DMS153 treated with DMSO at 0.1 percent for 48 hours (cell line): ENCODE measurements around the gene GABRG3.
A peak's percentile ranks its signal among the peaks of the same experiment; 100 is the strongest.
"Not testable (repeated sequence)": the region's sequence is repeated elsewhere in the genome, so short reads cannot be mapped to it uniquely, and the experiment has no call there.

ENCODE experiments used
- DNase-seq: peaks from one replicate; lab custom pipeline; 2025; ENCODE audit not compliant: unreplicated experiment; lab: John Stamatoyannopoulos, UW

GABRG3 gene

DNA sequence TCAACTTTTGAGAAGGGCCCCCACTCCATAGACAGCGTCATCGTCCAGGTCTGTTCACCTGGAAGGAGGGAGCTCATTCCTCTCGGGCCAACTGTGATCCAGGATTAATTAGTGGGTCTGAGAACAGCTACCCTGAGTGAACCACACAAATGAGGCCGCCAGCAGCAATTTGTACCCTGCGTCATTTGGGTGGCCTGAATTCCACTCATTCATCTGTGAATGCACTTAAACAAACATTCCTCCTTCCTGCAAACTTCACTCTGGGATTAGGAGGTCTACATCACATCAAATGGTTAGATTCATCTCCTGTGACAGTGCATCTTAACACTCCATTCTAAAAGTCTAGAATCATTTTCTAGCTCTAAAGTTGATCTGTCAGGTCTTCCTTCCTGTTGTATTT is 201.8 kb downstream of the GABRG3 start:
- no peak for DNase-seq

DNA sequence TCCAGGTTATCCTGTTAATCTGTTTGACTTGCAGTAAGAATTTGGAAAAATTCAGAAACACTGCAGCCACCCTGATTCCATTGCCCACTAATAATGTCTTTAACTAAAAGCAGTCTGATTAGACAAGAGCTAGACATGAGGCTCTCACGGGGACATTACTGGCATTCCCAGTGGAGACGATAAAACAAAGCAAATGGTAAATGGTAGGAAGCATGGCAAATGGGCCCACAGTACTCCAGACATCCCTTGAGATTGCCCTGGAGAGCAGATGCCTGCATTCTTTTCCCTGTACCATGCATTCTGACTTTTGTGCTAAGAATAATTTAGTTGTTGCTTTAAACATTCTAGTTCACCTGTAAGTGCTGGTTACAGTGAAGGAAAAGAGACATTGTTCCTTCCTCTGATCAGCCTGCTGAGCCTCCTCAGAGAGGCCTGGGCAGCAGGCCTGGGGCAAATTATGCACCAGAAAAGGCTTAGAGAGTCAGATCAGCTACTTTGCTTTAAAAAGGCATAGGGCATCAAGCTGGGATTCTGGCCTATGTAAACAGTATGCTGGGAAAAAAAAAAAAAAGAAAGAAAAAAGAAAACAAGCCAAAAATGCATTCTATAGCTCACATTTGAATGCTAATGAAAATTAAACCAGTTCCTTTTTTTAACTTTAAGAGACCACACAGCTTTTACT is 204.6 kb downstream of the GABRG3 start:
- no peak for DNase-seq

DNA sequence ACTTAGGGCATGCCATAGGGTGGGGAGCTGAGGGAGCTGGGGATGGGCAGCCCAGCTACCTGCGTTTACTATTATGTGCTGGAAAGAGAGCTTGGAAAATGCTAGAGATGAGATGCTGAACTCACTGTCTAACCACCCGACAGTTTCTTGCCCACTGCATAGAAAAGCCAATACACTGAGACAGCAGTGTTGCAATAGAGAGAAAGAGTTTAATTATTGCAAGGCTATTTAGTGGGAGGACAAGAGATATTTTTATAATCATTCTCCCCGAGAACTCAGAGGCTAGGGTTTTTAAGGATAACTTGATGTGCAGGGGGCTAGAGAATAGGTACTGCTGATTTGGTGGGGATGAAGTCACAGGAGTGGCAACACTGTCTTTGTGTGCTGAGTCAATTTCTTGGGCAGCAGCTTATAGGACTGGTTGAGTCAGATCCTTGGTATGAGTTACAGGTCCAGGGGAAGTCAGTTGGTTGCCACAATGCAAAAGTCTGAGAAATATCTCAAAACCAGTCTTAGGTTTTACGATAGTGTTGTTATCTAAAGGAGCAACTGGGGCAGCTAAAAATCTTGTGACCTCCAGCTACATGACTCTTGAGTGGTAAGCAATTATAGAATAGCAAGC is 205.9 kb downstream of the GABRG3 start:
- DNase-seq = no peak

DNA sequence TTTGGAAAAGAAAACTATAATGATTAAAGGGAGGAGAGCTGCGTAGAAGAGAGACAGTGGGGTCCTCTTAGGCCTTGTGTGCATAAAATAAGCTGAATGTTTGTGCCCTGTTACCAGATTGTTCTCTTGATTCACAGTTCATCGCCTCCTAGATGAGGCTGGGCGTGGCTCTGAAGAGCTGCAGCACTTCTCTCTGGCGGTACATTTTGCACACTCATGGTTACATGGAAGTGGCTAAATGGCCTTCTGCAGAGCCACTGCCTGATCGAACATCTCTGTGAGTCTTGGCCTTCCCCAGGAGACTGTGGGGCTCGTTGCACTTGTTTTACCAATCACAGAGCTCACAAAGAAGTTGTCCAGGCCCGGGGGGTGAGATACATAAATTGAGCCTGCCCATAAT is 208.8 kb downstream of the GABRG3 start:
- DNase-seq = no peak

DNA sequence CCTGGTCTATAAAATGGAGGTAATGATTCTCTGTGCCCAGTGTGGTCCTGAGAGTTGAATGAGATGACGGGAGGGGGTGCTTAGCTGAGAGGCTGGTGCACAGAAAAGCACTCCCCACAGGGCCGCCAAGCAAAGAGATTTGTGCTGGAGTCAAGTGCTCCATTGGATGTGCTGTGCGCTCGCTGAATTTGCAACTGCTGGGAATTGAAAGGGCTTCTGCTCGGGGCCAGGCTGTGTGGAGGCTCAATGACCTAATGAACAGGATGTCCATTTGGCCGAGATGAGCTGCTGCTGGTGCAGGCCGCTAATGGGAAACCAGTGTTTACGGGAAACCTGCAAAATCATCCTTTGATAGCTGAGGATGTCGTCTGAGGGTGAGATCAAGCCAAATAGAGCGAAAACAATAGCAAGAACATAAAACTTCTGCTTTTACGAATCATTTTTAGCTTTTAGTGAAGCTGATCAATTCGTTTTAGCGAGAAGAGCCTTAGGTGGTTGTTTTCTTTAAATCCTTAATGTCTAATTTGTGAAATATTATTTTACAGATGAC is 211.7 kb downstream of the GABRG3 start:
- DNase-seq = no peak

DNA sequence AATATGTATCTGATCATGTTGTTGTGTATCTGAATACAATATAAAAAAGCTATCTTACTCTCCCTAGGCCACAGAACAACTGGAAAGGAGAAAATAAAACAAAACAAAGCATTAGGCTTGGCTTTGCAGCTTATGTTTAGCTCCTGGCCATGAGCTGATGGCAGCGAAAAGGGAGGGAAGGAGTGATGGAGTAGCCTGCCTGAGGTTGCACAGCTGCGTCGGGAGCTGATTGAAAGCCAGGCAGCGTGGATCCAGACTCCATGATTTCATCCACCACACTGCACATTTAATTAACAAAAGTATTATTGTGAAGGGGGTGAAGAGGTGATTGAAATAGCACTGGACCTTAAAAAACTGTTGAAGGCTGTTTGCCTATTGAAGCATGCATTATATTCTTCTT is 212.2 kb downstream of the GABRG3 start:
- peak; percentile 27 for DNase-seq

DNA sequence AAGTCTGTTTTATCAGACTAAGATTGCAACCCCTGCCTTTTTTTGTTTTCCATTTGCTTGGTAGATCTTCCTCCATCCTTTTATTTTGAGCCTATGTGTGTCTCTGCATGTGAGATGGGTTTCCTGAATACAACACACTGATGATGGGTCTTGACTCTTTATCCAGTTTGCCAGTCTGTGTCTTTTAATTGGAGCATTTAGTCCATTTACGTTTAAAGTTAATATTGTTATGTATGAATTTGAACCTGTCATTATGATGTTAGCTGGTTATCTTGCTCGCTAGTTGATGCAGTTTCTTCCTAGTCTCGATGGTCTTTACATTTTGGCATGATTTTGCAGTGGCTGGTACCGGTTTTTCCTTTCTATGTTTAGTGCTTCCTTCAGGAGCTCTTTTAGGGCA is 220.5 kb downstream of the GABRG3 start:
- DNase-seq = not testable (repeated sequence)

DNA sequence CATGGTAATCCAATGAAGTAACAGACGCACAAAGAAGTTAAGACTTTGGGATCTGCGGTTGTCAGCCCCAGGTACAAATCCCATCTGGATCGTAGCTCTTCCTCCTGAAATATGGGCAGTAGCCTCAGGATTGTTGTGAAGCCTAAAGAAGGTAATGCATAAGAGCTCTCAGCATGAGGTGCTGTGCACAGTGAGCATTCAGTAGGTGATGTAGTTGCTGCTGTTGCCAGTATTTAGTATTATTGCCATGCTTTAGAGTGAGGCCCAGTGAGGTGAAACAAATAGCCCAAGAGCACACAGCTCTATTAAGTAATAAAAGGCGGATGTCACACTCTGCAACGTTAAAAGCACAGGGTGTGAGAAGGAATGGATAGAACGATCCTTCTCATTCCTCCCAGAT is 225.7 kb downstream of the GABRG3 start:
- no peak for DNase-seq

DNA sequence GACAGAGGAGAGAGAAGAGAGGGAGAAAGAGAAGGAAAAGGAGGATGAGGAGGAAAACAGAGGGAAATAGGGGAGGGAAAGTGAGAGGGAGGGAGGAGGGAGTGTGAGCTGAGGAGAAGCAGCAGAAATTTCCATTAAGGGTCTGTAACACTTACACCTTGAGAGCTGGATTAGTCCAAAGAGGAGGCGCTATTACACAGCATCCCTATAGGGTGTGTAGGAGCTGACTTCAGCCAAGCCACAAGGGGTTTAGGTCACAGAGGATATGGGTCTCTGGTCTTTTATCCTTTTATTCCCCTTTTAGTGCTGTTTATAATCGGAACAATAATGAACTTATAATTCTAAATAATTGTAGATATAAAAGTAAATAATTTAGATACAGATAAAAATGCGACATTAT is 230.4 kb downstream of the GABRG3 start:
- DNase-seq = no peak

DNA sequence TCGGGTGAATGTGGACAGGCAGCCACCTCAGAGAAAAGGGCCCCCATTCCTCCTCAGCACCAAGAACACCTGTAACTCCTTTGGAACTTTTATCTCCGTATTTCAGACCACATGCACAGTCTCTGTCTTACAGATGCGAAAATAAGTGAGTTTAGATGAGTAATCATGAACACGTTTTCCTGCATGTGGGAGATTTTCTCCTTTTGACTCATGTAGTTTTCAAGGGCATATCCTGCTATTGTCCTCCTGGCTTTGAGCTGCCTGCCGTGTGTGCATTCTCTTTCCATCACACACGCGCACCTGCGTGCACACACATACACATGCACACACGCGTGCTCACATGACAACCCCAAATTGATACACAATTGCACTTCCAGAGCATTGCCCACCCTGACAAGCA is 239.2 kb downstream of the GABRG3 start:
- DNase-seq = no peak

DNA sequence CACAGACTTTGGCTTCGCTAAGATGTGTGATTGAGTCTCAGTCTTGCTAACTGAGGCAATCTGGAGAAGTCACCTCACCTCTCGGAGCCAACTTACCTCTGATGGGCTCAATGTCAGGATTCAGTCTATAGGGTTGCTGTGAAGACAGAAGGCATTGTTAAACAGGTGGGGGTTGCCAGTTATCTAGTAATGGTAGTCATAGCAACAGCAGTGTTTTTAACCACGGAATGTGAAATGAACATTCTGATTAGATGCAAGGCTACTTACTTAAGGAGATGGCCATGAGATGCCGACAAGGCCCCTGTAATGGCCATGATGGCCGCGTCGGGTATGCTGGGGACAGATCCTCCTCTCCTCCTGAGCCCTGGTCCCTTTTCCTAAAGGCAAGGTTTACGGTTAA is 243.1 kb downstream of the GABRG3 start:
- DNase-seq = no peak

DNA sequence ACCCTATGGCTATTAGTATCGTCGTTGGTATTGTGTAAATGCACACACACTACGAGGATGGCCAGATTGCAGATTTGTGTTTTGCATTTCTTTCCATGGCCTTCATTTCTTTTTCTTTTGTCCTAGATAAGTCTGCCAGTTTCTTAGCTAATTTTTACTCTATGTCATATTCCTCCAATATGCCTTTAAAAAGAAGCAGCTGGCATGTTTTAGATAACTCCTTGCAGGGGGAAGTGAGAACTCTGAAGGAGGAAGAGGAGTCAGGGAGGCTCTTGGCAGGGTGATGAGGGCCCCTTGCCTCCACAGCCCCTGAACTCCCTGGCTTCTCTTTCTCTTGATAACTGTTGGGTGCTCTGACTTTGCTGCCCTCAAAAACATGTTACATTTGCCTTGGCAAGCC is 244.0 kb downstream of the GABRG3 start:
- no peak for DNase-seq

DNA sequence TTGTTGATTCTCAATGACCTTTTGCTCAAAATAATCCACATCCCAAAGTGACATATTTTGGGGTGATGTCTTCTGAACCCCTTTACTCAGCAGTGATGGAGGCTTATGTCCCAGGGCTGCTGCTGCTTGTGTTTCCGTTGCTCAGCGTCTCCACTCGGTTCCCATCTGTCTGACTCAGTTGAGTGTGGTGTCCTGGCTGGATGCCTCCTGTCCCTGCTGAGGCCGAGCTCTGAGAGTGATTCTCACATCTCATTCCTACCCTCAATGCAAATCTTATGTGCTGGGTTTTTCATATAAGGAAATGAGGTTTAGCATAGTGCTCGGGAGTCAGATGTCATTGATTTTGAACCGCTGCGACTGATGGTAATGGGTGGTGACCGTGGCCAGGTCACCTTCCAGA is 247.4 kb downstream of the GABRG3 start:
- no peak for DNase-seq

DNA sequence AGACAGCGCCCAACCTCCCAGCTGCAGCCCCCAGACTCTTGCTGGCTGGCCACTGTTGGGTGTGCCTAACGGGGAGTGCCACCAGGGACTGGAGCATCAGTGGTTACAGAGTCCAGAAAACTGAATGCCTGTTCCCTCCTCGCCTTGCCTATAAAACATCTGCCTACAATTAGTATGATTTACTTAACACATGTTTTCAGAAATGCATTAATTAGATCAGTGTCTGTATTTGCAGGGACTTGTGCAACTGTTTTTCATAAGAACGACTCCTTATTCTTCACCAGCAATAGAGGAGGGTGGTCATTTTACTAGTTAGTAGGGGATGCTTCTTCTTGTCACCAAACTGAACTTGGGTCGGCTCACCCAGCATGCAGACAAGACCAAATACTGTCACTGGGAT is 248.7 kb downstream of the GABRG3 start:
- no peak for DNase-seq

DNA sequence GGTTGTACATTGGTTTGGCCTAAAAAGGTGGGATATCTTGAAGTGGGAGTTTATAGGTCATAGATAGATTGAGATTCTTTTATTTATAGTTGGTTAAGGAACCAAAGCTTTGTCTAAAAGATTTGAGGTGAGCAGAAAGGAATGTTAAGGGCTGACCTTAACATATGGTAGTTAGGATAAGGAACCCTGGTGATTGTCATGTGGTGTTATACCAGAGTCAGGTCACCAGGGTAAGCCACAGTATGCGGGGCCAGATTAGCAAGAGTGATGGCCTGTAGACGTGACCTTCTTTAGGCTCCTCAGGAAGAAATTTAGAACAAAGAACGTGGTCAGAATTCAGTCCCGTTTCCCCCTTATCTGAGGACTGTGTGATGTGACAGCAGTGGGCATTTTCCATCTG is 249.2 kb downstream of the GABRG3 start:
- no peak for DNase-seq

DNA sequence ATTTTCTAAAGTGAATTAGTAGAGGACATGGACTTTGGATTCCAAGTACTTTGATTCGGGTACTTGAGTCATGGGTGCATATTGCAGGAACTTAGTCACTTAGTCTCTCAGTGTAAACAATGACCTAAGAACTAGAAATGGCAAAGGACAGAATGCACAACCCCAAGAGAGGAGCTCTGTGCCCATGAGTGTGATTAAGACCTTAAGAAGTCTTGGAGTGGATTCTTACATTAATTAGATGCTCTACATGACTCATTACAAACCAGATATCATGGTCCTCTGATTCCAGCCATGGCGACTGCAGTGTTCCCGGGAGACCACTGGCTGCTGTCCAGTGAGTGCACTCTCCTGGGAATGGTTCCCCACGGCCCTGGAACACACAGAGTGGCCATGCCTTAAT is 251.5 kb downstream of the GABRG3 start:
- DNase-seq = no peak

DNA sequence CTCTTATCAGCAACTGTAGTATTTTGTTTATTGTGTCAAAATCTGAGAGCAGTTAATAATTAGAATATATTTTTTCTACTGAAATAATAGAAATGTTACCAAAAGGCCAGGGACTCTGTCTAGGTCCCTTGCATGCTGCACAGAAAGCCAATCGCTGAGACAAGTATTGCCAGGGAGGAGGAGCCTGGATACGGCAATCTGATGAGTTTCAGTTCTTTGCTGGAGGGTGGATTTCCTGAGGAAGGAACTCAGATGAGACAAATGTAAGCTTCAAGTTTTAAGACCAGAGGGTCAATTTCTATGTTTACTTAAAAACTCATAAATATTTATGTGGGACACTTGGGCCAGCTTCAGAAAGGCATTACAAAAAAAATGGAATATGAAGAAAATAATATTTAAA is 252.2 kb downstream of the GABRG3 start:
- no peak for DNase-seq

DNA sequence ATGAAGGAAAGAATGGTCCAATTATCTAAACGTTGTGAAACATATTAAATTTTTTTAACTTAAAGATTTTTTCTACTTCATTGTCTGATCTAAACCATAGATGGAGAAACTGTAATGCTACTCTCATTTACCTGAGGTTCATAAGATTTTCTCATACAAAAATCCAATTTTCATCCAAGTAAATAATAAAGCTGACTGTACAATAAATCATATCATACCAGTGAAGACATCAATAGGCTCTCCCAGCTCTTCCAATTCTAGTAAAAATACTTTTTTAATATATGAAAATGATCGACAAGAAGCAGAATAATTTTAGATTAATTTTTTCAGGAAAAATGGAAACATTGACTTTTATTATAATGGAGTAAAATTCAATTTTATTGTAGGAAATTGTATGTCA is 260.8 kb downstream of the GABRG3 start:
- DNase-seq = no peak

DNA sequence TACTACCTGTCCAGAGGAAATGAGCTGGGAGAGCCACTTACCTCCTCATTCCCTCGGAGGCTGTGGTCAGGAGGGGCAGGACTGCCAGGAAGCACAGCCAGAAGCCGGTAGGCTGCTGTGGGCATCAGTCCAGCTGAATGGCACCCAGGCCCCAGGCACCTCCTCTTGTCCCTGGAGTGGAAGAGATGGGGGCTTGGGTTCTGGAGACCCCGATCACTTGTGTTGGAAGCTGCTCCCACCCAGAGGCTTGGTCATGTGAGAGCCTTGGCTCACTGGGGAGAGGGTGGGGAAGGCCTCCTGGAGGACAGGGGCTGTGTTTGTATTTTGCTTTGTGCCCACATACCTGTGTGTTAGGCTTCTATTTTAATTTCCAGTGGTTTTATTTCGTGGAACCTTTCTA is 261.9 kb downstream of the GABRG3 start:
- DNase-seq = no peak

DNA sequence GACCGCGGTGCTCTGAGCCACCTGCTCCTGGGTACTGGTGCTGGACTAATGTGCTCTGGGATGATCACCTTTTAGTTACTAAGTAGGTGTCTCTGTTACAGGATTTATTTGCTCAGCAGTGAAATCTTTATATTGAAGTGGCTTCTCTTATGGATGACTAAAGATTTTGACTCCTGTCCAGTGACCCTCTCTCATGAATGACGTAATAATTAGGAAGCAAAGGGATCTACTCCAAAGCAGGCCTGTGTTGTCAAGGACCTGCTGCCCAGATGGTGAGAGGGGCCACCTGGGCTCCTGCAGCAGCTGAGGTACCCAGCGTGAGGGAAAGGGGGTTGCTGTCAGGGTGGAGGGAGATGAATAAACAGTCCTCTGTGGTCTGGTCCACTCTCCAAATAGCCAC is 263.6 kb downstream of the GABRG3 start:
- DNase-seq = no peak

DNA sequence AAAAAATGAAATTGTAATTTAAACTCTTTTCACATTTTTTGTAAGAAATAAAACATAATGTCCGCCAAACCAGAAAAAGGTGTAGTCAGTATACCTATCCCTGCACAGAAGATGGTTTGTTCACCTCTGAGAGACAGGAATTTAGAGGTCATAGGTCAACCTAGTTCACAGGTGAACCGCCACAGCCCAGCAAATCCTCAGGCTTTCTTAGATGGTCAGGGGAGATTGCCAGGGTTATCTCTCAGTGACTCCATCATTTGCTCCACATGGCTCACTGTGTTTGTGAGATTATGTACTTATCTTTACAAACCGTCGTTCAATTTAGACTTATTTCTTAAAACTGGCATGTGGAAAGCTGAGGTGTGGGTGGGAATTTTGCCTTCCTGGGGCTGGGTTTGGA is 264.2 kb downstream of the GABRG3 start:
- DNase-seq = no peak

DNA sequence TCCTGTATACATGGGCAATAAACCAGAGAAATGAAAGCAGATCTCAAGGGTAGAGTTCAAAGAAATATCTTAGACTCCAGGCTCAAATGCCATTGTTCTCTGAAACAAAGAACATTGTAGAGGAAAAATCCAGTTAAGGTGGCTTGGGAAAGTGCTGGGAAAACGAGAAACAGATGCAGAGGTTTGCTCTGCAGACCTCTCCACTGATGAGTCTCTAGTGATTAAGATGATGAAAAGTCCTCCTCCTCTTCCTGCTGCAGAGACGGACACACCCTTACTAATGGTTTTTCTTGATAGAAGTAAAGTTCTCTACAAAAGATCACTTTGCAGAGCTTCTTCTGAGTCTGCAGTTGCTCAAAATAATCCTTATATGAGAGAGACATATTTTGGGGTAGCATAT is 264.7 kb downstream of the GABRG3 start:
- no peak for DNase-seq
